ENCODE results near the gene NELL1. TPM values are rescaled to one million over a fixed set of nuclear protein-coding genes. Genes with fewer than 3 reads are reported as not detected.

NELL1 gene
- polyA plus RNA-seq, 1 of the 3 experiments (the other 2 are of a cell fraction) = not detected

- H3K9me3 ChIP-seq = no peaks in the 10 kb centered on the region
- H3K27ac ChIP-seq (ENCODE audit: low read depth in 2 of 2, low read length in 1 of 2) = no peak overlapping the region
- no peak overlapping the region for H3K4me3 ChIP-seq (ENCODE audit: low read depth in 2 of 2, low read length in 1 of 2)
- TF ChIP-seq NFIC (IDR thresholded peaks at IDR 0.05; ENCODE audit: borderline replicate concordance) (no peak), POLR2AphosphoS5 (IDR thresholded peaks at IDR 0.05; ENCODE audit: low read depth, low read length) (no peak), USF1 (IDR thresholded peaks at IDR 0.05; ENCODE audit: borderline replicate concordance, low read depth) (no peak), MXI1 (IDR thresholded peaks at IDR 0.05; ENCODE audit: low read depth, low read length) (no peak), FOSL2 (IDR thresholded peaks at IDR 0.05; ENCODE audit: borderline replicate concordance, low read depth) (no peak), RFX5 (IDR thresholded peaks at IDR 0.05; ENCODE audit: low read length) (no peak), RCOR1 (IDR thresholded peaks at IDR 0.05; ENCODE audit: low read length) (no peak), TCF12 (IDR thresholded peaks at IDR 0.05) (no peak), SMC3 (IDR thresholded peaks at IDR 0.05; ENCODE audit: low read depth, low read length) (no peak), EZH2phosphoT487 (IDR thresholded peaks at IDR 0.05; ENCODE audit: borderline replicate concordance, low read depth) (no peak), REST (IDR thresholded peaks at IDR 0.05; ENCODE audit: low read depth, low read length) (no peak), RAD21 (IDR thresholded peaks at IDR 0.05; ENCODE audit: low read length) (no peak), GATA2 (CRISPR knock-in tag; IDR thresholded peaks at IDR 0.05) (no peak), NRF1 (IDR thresholded peaks at IDR 0.05; ENCODE audit: low read depth, low read length) (no peak), PBX3 (IDR thresholded peaks at IDR 0.05) (no peak)
- no peak for DNase-seq
- H4K20me1 ChIP-seq (ENCODE audit: insufficient read depth) = no peaks in the 10 kb centered on the region
- no peak overlapping the region for H3K4me2 ChIP-seq
- WGBS (ENCODE audit: low lambda C conversion rate) = 5% methylated on average over 3 of the region's 3 CpGs
- H3K4me1 ChIP-seq (ENCODE audit: control insufficient read depth in 1 of 2, insufficient read depth in 2 of 2, low read depth in 1 of 2, low read length in 1 of 2) = no peaks in the 10 kb centered on the region; a peak in 1 of 4 replicates
- no peaks in the 10 kb centered on the region for H3K9me2 ChIP-seq
- ChIA-PET POLR2A (no interaction called here), CTCF (interaction anchor here (1.2 kb wide), 1 partner anchor 17 kb away, joined by 3 read pairs; no protein-coding TSS in a partner anchor)
- H2AFZ ChIP-seq (ENCODE audit: low read depth) = no peak overlapping the region
- H3F3A ChIP-seq (replicated peaks; ENCODE audit: insufficient read depth) = no peaks in the 10 kb centered on the region
- H3K9ac ChIP-seq = no peak overlapping the region
- no peaks in the 10 kb centered on the region for H3K79me2 ChIP-seq (ENCODE audit: insufficient read depth)
- no peaks in the 10 kb centered on the region for H3K36me3 ChIP-seq (replicated peaks in 1 of 2; ENCODE audit: control insufficient read depth in 1 of 2, insufficient read depth in 2 of 2, low read length in 1 of 2)
- no peaks in the 10 kb centered on the region for H3K27me3 ChIP-seq (ENCODE audit: insufficient read depth)
These were observed 46.5 kb downstream of the NELL1 start for GRCh38 chr11:20715931-20716330.
